ACHN (cell line): ENCODE data around the gene PHF8.

ENCODE experiments used
- DNase-seq: peaks from one replicate; pipeline ENCODE4 v3.0.0-alpha.2; 2015
- in situ Hi-C: cut with HindIII; loops from 2 replicates; pipeline ENCODE4 v1.10.0; 2017; ENCODE audit warnings: low sequenced_read_pairs, low pct_ligation_motif_present, low pct_unique_long_range_greater_than_20kb

Gene PHF8

GRCh38 chrX:54030329-54030728 is 13.9 kb downstream of the PHF8 start:
- no peak for DNase-seq

GRCh38 chrX:54029529-54030143 is 14.6 kb downstream of the PHF8 start:
- no peak for DNase-seq
- in situ Hi-C loops: no loop called here

More at GRCh38 chrX:54030329-54030728, 13.9 kb downstream of the PHF8 start:
- in situ Hi-C loops: no loop called here

GRCh38 chrX:54024350-54024749 is 19.9 kb downstream of the PHF8 start:
- in situ Hi-C loops: no loop called here
- no peak for DNase-seq

GRCh38 chrX:54012830-54013500 is 31.3 kb downstream of the PHF8 start:
- no peak for DNase-seq

GRCh38 chrX:54007682-54008081 is 36.6 kb downstream of the PHF8 start:
- DNase-seq: no peak
- in situ Hi-C loops: no loop called here

More at GRCh38 chrX:54012830-54013500, 31.3 kb downstream of the PHF8 start:
- in situ Hi-C loops: no loop called here

GRCh38 chrX:53997724-53998123 is 46.5 kb downstream of the PHF8 start:
- in situ Hi-C loops: no loop called here
- DNase-seq: no peak

GRCh38 chrX:53992589-53992988 is 51.7 kb downstream of the PHF8 start:
- DNase-seq: no peak
- in situ Hi-C loops: no loop called here

- DNase-seq: no peak
- in situ Hi-C loops: no loop called here
Measured at GRCh38 chrX:53990171-53990570, 54.1 kb downstream of the PHF8 start.

- no peak for DNase-seq
- in situ Hi-C loops: no loop called here
Measured at GRCh38 chrX:53984895-53985294, 59.4 kb downstream of the PHF8 start.

- no peak for DNase-seq
- in situ Hi-C loops: no loop called here
Measured at GRCh38 chrX:53974529-53974928, 69.7 kb downstream of the PHF8 start.

- no peak for DNase-seq
- in situ Hi-C loops: no loop called here
Measured at GRCh38 chrX:53969540-53969939, 74.7 kb downstream of the PHF8 start.

GRCh38 chrX:53950130-53950733 is 94.0 kb downstream of the PHF8 start:
- in situ Hi-C loops: no loop called here
- DNase-seq: no peak

GRCh38 chrX:53940180-53940579 is 104.1 kb downstream of the PHF8 start:
- in situ Hi-C loops: no loop called here
- DNase-seq: no peak

- no peak for DNase-seq
- in situ Hi-C loops: no loop called here
Measured at GRCh38 chrX:53939127-53939526, 105.1 kb downstream of the PHF8 start.

GRCh38 chrX:53930515-53931380 is 113.5 kb downstream of the PHF8 start:
- in situ Hi-C loops: no loop called here
- no peak for DNase-seq

GRCh38 chrX:53926030-53926429 is 118.2 kb downstream of the PHF8 start:
- no peak for DNase-seq
- in situ Hi-C loops: no loop called here

- in situ Hi-C loops: no loop called here
- no peak for DNase-seq
Measured at GRCh38 chrX:53918702-53919101, 125.6 kb downstream of the PHF8 start.

- no peak for DNase-seq
Measured at GRCh38 chrX:53900623-53901022, 143.7 kb downstream of the PHF8 start.

GRCh38 chrX:53895270-53895669 is 149.0 kb downstream of the PHF8 start:
- in situ Hi-C loops: no loop called here
- DNase-seq: no peak

More at GRCh38 chrX:53900623-53901022, 143.7 kb downstream of the PHF8 start:
- in situ Hi-C loops: no loop called here
